ENCODE measurements around the gene CCDC85B. TPM values are rescaled to one million over a fixed set of nuclear protein-coding genes. Genes with fewer than 3 reads are reported as not detected.

The CCDC85B gene
- total and polyA plus RNA-seq, 2 of the 13 experiments (the other 11 are each of a cell fraction or from before 2014, with no cell fraction given), result 8.2 to 19.5 TPM

DNA sequence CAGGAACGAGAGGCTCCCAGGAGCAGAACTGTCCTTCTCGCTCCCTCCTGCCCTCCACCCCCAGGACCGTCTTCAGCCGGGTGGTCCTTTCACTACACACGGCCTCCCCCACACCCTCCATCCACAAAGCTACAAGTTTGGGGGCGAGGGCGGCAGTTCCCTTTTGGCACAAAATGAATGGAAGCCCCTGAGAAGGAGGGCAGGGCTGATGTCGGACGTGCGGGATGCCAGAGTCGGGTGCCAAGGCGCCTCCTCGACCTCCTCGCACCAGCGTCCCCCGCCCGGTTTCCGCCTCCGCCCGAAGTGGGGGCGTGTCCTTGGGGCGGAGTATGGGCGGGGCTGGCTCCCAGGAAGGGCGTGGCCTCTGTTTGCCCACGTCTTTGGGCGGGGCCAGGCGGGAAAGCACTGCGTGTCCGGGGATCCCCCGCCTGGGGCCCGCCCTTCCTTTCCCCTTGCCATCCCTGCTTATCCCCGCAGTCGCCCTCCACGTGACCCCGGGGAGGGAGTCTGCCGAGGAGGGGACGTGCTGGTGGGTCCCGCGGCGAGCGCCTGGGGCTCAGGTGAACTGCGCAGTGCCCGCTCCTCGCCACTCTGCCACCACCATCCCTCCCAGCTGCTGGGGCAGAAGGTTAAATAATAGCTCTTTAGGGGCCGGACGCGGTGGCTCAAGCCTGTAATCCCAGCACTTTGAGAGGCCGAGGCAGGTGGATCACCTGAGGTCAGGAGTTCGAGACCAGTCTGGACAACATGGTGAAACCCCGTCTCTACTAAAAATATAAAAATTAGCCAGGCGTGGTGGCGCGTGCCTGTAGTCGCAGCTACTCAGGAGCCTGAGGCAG, 16.9 kb upstream of the CCDC85B start (continued):
- TF ChIP-seq, protein P1, sequence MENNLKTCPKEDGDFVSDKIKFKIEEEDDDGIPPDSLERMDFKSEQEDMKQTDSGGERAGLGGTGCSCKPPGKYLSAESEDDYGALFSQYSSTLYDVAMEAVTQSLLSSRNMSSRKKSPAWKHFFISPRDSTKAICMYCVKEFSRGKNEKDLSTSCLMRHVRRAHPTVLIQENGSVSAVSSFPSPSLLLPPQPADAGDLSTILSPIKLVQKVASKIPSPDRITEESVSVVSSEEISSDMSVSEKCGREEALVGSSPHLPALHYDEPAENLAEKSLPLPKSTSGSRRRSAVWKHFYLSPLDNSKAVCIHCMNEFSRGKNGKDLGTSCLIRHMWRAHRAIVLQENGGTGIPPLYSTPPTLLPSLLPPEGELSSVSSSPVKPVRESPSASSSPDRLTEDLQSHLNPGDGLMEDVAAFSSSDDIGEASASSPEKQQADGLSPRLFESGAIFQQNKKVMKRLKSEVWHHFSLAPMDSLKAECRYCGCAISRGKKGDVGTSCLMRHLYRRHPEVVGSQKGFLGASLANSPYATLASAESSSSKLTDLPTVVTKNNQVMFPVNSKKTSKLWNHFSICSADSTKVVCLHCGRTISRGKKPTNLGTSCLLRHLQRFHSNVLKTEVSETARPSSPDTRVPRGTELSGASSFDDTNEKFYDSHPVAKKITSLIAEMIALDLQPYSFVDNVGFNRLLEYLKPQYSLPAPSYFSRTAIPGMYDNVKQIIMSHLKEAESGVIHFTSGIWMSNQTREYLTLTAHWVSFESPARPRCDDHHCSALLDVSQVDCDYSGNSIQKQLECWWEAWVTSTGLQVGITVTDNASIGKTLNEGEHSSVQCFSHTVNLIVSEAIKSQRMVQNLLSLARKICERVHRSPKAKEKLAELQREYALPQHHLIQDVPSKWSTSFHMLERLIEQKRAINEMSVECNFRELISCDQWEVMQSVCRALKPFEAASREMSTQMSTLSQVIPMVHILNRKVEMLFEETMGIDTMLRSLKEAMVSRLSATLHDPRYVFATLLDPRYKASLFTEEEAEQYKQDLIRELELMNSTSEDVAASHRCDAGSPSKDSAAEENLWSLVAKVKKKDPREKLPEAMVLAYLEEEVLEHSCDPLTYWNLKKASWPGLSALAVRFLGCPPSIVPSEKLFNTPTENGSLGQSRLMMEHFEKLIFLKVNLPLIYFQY (CRISPR knock-in tag; IDR thresholded peaks at IDR 0.05; ENCODE audit: borderline replicate concordance), result no peak
- TF ChIP-seq SRY (CRISPR knock-in tag; IDR thresholded peaks at IDR 0.05), result peak; percentile 79; the same call in 1 of the 2 replicates
- TF ChIP-seq LCORL (IDR thresholded peaks at IDR 0.05), result no peak
- peak; percentile 65; the same call in 1 of the 2 replicates for TF ChIP-seq LCORL (CRISPR knock-in tag; IDR thresholded peaks at IDR 0.05)
- TF ChIP-seq RFX5 (IDR thresholded peaks at IDR 0.05; ENCODE audit: low read depth, low read length), result no peak
- no peak for TF ChIP-seq ATF7 (IDR thresholded peaks at IDR 0.05)
- no peak; the same call in 1 of the 2 replicates for TF ChIP-seq ATF7 (CRISPR knock-in tag; IDR thresholded peaks at IDR 0.05)
- peak; percentile 94 for TF ChIP-seq ARNTL (CRISPR knock-in tag; IDR thresholded peaks at IDR 0.05)
- peak; percentile 36; the same call in 1 of the 2 replicates for TF ChIP-seq ZBTB7B (CRISPR knock-in tag; IDR thresholded peaks at IDR 0.05)
- no peak for TF ChIP-seq ZNF550 (CRISPR knock-in tag; IDR thresholded peaks at IDR 0.05; ENCODE audit: borderline replicate concordance)
- TF ChIP-seq ZNF124 (CRISPR knock-in tag; IDR thresholded peaks at IDR 0.05), result no peak
- no peak for TF ChIP-seq SOX13 (IDR thresholded peaks at IDR 0.05)
- peak in 1 of 2 experiments; percentile 24; a peak in 1 of 4 replicates for TF ChIP-seq SOX13 (CRISPR knock-in tag; conservative IDR thresholded peaks at IDR 0.05 in 1 of 2, IDR thresholded peaks at IDR 0.05 in 1 of 2)
- TF ChIP-seq MEF2D (CRISPR knock-in tag; IDR thresholded peaks at IDR 0.05), result peak; percentile 57; the same call in 1 of the 2 replicates
- no peak for TF ChIP-seq PAX8 (CRISPR knock-in tag; IDR thresholded peaks at IDR 0.05; ENCODE audit: borderline replicate concordance)
- TF ChIP-seq TBL1XR1 (IDR thresholded peaks at IDR 0.05; ENCODE audit: borderline replicate concordance, low read length, partially characterized antibody), result no peak
- TF ChIP-seq ZNF704 (CRISPR knock-in tag; IDR thresholded peaks at IDR 0.05; ENCODE audit: borderline replicate concordance), result no peak
- no peak for TF ChIP-seq ZNF296 (CRISPR knock-in tag; conservative IDR thresholded peaks at IDR 0.05)
- TF ChIP-seq ZNF256 (CRISPR knock-in tag; conservative IDR thresholded peaks at IDR 0.05), result no peak
- TF ChIP-seq, protein P2, sequence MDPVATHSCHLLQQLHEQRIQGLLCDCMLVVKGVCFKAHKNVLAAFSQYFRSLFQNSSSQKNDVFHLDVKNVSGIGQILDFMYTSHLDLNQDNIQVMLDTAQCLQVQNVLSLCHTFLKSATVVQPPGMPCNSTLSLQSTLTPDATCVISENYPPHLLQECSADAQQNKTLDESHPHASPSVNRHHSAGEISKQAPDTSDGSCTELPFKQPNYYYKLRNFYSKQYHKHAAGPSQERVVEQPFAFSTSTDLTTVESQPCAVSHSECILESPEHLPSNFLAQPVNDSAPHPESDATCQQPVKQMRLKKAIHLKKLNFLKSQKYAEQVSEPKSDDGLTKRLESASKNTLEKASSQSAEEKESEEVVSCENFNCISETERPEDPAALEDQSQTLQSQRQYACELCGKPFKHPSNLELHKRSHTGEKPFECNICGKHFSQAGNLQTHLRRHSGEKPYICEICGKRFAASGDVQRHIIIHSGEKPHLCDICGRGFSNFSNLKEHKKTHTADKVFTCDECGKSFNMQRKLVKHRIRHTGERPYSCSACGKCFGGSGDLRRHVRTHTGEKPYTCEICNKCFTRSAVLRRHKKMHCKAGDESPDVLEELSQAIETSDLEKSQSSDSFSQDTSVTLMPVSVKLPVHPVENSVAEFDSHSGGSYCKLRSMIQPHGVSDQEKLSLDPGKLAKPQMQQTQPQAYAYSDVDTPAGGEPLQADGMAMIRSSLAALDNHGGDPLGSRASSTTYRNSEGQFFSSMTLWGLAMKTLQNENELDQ (CRISPR knock-in tag; IDR thresholded peaks at IDR 0.05; ENCODE audit: borderline replicate concordance), result no peak
- no peak for TF ChIP-seq NFRKB (IDR thresholded peaks at IDR 0.05)
- TF ChIP-seq ZSCAN29 (CRISPR knock-in tag; conservative IDR thresholded peaks at IDR 0.05), result no peak

Measured in HepG2 (cell line).